Hepatic stellate cell (primary cell): ENCODE data around the gene RUNX1.

Source experiments
- DNase-seq: peaks from one replicate; pipeline ENCODE4 v3.0.0; 2011; ENCODE audit warnings: low spot score

Gene RUNX1

GRCh38 chr21:35048706-35049617 is at the start of gene RUNX1:
TSS of gene RUNX1 (minus strand) at chr21:35049302.
- DNase-seq = peak; percentile 35

DNA sequence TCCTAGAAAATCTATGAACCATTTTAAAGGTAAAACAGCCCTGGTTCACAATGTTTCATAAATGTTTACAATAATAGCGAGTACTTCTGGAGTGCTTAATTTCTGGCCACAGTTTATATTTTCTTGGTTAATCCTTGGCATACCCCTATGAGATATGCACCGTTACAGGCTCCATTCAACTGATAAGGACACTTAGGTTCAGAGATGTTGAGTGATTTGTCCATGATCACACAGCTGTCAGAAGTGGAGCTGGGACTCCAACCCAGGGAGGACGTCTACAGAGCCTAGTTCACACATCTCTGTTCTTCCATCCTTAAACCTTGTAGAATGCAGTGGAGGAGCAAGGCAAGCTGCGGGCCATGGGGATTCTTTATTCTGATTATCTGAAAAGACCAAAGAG is 48.4 kb upstream of the RUNX1 start:
- no peak for DNase-seq

GRCh38 chr21:35096959-35097358 is 47.9 kb upstream of the RUNX1 start:
- no peak for DNase-seq

GRCh38 chr21:35095859-35096291 is 46.8 kb upstream of the RUNX1 start:
- DNase-seq = no peak

DNA sequence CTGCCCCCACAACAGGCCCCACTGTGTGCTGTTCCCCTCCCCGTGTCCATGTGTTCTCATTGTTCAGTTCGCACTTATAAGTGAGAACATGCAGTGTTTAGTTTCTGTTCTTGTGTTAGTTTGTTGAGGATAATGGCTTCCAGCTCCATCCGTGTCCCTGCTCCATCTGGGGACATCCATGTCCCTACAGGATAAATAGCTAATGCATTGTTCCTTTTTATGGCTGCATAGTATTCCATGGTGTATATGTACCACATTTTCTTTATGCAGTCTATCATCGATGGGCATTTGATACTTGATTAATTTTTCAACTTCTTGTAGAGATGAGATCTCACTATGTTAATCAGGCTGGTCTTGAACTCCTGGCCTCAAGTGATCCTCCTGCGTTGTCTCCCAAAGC is 44.4 kb upstream of the RUNX1 start:
- no peak for DNase-seq

- DNase-seq = no peak
Measured at GRCh38 chr21:35091496-35091895, 42.4 kb upstream of the RUNX1 start.

DNA sequence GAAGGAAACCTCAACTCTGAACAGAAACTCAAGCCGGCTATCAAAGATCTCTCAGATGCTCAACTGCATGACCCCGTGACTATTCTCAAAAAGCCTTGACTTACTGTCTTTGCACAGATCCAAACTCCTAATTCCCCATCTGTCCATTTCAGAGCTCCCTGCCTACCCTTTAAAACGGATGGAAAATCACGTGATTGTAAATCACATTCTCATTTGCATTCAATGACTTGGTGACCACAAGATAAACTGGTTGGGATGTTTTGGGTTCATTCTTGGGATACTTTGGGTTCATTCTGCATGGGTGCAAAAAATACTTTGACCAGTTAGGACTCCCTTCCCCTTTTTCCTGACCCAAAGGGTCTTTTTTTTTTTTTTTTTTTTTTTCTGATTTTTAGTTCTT is 41.3 kb upstream of the RUNX1 start:
- no peak for DNase-seq

- no peak for DNase-seq
Measured at GRCh38 chr21:35088319-35088771, 39.2 kb upstream of the RUNX1 start.

GRCh38 chr21:35086357-35086756 is 37.3 kb upstream of the RUNX1 start:
- DNase-seq = no peak

GRCh38 chr21:35084869-35085268 is 35.8 kb upstream of the RUNX1 start:
- DNase-seq = peak; percentile 50

DNA sequence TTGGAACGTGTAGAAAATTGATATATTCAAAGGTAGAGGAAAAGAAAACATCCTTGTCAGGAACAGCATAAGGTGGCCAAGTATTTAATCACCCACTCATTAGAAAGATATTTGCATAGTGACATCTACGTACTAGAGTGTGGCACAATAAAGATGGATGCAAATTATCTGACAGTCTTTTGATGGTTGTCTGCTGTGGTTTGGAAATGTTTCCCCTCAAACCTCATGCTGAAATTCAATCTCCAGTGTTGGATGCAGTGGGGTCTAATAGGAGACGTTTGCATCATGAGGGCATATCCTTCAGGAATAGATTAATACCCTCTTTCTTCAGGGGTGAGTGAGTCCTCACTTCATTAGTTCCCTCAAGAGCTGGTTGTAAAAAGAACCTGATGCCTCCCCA is 34.1 kb upstream of the RUNX1 start:
- no peak for DNase-seq

DNA sequence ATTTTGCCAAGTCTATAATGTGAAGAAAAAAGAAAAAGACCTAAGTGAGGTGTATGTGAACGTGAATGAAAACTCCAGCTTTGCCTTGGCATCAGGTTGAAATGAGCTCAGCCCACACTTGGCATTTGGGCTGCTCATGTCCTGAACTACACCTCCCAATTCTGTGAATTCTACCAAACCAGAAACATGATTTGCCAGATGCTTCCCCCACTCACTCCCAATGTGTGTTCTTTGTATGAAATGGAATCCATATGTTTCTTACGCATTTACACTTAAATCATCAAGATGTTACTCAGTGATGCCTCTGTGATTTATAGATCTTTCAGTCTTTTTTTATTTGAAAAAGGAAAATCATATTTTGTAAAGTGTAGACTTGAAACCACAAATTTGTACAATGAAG is 32.8 kb upstream of the RUNX1 start:
- DNase-seq = no peak

GRCh38 chr21:35079181-35079580 is 30.1 kb upstream of the RUNX1 start:
- DNase-seq = no peak

GRCh38 chr21:35077975-35078374 is 28.9 kb upstream of the RUNX1 start:
- DNase-seq = no peak

DNA sequence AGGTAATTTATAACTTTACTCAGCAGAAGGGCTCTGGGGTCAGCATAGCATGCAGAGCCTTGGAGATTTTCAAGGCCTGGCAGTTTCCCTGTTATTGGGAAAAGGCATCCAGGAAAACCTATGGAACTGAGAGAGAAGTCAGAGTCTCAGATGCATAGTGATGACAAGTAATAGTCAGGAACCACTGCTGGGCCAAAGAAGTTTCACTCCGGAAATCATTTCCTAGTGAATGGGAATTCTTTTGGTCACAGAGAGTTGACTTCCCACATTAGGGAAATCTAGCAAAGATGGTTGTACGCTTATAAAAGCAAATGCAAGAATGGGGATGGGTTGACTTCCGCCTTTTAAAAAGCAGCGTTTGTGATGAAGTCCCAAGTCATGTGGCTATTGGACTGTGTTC is 28.4 kb upstream of the RUNX1 start:
- DNase-seq = no peak

DNA sequence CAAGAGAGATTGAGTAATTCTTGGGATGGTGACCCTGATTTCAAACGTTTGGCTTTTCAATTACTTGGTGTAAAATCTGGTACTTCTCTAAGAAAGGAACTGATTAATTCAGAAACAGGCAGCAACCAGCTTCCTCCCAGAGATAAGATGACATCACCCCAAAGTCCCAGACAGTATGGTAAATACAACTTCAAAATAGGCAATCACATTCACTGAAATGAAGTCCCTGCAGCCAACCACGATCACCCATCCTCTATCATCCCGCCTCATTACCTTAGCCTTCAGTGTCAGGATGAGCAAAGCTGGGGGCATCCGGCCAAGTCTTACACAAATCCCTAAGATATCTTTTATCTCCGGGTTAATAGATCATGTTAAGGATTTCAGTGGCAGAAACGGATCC is 26.4 kb upstream of the RUNX1 start:
- DNase-seq = no peak

DNA sequence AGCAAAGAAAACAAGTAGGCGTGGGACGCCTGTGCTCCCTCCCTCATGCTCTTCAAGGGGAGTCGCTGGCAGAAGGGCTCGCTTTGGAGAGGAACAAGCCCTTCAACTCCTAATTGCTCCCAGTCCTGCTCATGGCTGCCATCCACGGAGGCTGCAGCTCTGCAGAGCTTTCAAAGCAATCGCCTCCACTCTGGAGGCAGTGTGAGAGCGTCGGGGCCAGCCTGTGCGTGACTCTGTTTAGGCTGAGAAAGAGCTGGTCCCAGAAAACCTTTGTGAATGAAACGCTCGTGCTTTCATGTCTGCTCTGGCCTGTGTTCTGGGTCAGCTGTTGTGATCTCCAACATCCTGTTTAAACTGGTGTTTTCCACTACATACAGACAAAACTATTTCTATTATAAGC is 23.9 kb upstream of the RUNX1 start:
- DNase-seq = no peak

- no peak for DNase-seq
Measured at GRCh38 chr21:35072557-35072956, 23.5 kb upstream of the RUNX1 start.

DNA sequence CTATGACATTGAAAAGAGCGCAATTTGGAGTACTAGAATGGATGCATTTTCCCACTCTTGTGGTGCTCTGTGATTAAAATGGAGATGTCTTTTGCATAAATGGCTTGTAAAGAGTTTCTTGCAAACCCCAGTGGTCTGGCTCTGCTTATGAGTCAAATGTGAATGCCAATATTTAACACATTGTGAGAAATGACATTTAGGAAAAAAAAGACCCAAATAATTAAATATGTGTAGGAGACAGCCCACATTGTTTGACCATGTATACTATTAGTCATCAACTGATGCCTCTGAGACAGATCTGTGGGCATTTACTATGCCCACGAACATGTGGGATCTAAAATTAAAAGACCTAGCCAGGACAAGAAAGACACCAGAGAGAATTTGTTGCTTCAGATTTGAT is 22.2 kb upstream of the RUNX1 start:
- no peak for DNase-seq

DNA sequence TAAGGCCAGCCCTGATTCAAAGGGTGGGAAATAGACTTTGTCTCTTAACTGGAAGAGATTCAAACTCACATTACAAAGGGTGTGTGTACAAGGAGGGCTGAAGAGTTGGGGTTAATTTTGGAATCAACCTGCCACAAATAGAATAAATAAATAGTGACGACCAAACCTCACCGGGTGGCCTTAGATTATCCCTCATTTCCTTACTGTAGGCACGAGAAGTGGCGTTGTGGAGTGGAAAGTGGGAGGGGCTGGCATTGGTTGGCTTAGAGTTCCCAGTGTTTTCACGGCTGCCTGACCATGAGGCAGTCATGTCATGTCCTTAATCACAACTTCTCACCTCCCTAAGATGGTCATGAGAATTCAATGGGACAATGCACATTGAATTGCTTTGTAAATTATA is 21.3 kb upstream of the RUNX1 start:
- no peak for DNase-seq

DNA sequence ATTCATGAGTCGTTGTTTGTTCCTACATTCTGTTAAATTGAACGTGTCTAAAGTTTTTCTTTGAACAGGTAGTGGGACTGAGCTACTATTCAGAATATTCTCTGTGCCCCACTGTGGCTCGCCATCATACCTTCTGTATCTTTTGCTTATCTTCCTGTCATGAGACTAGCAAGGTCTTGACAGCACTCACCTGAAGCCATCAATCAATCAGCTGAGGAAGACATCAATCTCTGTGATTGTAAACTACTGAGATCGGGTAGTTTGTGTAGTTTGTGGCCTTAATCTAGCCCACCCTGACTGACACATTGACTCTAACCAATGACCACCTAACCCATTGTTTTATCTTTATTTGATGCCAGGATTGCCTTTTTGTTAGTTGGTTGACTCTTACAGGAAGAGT is 17.7 kb upstream of the RUNX1 start:
- DNase-seq = no peak

DNA sequence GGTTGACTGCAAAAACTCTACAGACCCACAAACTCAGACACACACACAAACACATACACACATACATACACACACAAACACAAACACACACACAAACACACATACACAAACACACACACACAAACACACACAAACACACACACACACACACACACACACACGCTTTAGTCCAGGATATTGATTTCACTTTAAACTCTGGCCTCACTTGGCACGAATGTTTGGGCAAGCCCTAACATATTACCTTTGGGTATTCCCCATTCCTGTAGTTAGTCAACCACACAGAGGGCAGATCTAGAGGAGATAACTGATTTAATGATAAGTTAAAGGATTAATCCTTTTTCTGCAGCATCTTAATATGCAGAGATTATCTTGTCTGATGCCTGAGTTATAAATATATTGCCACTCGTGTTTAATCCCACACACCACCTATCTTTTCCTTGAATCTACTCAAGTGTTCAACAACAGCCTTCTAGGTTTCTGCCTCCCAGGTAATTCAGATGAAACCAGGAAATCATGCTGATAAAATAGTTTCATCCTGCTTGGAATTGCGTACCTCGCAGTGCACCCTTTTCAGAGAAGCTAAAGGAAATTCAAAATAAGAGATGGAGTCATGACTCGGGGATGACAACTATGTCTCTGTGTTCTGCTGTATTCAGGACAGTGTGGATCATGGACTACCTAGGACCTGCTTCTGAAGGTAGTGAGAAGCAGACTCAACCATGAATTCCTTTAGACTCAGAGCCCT is 14.5 kb upstream of the RUNX1 start:
- no peak for DNase-seq

- DNase-seq = no peak
Measured at GRCh38 chr21:35062016-35062415, 12.9 kb upstream of the RUNX1 start.
